AG04449 (cell line): ENCODE data around the gene NCMAP.

Source experiments
- CTCF ChIA-PET: fragments of 350-600 bp; formaldehyde crosslinking; extraction: SDS; loops from one replicate; lab custom pipeline; 2021; ENCODE audit warnings: antibody characterized with exemption; lab: Yijun Ruan, JAX
- POLR2A ChIA-PET: fragments of 400-600, 350-600 bp; formaldehyde crosslinking; extraction: SDS; loops from one replicate; lab custom pipeline; 2020; ENCODE audit warnings: antibody characterized with exemption, inconsistent platforms; lab: Yijun Ruan, JAX
- DNase-seq: peaks from one replicate; pipeline ENCODE4 v3.0.0-alpha.2; 2010; ENCODE audit warnings: low read depth, low spot score
- H3K4me3 ChIP-seq: 2 replicates; pipeline ENCODE4 v1.5.1; 2011; ENCODE audit warnings: low read depth, mild to moderate bottlenecking, control low read depth, low read length
- CTCF ChIP-seq: IDR thresholded peaks from one replicate; pipeline ENCODE4 v1.5.1; 2011; ENCODE audit warnings: mild to moderate bottlenecking, moderate library complexity, low read length, control low read depth, inconsistent platforms; ENCODE audit not compliant: insufficient read depth; ENCODE audit errors: missing control alignments

Gene NCMAP

GRCh38 chr1:24575905-24576587 is 20.2 kb downstream of the NCMAP start:
- CTCF ChIA-PET: interaction anchor here (1.0 to 4.2 kb wide), 4 partner anchors 9 to 13 kb away, joined by 3 to 25 read pairs (median 9); no protein-coding TSS in a partner anchor
- POLR2A ChIA-PET: no interaction called here
- no peak for TF ChIP-seq CTCF
- no peak overlapping the region for H3K4me3 ChIP-seq
- DNase-seq: no peak

DNA sequence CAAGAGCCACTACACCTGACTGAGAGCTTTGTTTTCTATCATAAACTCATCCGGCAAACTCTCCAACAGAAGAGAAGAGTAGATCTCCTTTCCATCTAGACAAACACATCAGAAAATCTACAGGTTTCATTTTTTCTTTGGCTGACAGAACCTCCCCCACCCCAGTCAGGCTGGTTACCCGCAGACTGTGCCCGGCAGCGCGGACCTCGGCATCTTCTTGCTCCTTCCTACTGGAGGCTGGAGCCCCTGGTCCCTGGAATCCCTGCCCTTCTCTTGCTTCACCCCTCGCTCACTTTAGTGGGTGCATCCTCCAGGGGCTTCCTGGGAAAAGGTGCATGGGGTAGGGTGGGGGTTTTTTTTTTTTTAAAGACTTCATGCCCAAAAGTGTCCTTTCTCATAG is 23.0 kb downstream of the NCMAP start:
- ChIA-PET CTCF (interaction anchor here (1.7 to 4.2 kb wide), 2 partner anchors 8 to 14 kb away, joined by 7 to 25 read pairs; no protein-coding TSS in a partner anchor), POLR2A (no interaction called here)
- no peak for DNase-seq
- no peak overlapping the region for H3K4me3 ChIP-seq
- TF ChIP-seq CTCF: no peak

GRCh38 chr1:24580756-24581155 is 24.9 kb downstream of the NCMAP start:
- ChIA-PET POLR2A (no interaction called here), CTCF (no interaction called here)
- H3K4me3 ChIP-seq: no peak overlapping the region
- no peak for TF ChIP-seq CTCF
- no peak for DNase-seq

- DNase-seq: no peak
- no peak overlapping the region for H3K4me3 ChIP-seq
- TF ChIP-seq CTCF: no peak
- POLR2A ChIA-PET: no interaction called here
- CTCF ChIA-PET: interaction anchor here (1.0 to 5.9 kb wide), 6 partner anchors 8 to 387 kb away, joined by 3 to 52 read pairs (median 4); no protein-coding TSS in a partner anchor
These were observed 28.3 kb downstream of the NCMAP start for GRCh38 chr1:24584171-24584647.

- ChIA-PET CTCF (interaction anchor here (0.8 to 5.9 kb wide), 19 partner anchors 8 to 398 kb away, joined by 3 to 55 read pairs (median 8); partner anchors contain the start of gene NIPAL3), POLR2A (no interaction called here)
These were observed 30.2 kb downstream of the NCMAP start for GRCh38 chr1:24586119-24586518.

More at GRCh38 chr1:24586119-24586518, 30.2 kb downstream of the NCMAP start:
- no peak for DNase-seq
- TF ChIP-seq CTCF: no peak
- H3K4me3 ChIP-seq: no peak overlapping the region
